Stimulated activated naive CD8-positive, alpha-beta T cell treated with anti-CD3 and anti-CD28 coated beads, Interleukin-15, Interleukin-2, amounts not matched to agents 100 U/mL and 50 U/mL, for 24 hours (primary cell): ENCODE data around the gene SHISAL2B.
A peak's percentile ranks its signal among the peaks of the same experiment; 100 is the strongest.
"Not testable (repeated sequence)": the region's sequence is repeated elsewhere in the genome, so short reads cannot be mapped to it uniquely, and the experiment has no call there.

Experiments
- ATAC-seq: fragments of 150-1000 bp; cut with Tn5 transposase; one replicate; pipeline ENCODE4 v1.10.0; 2021
- DNase-seq: peaks from one replicate; pipeline ENCODE4 v3.0.0; 2021

The SHISAL2B gene

GRCh38 chr5:64690417-64691151 is at the start of gene SHISAL2B:
Gene SHISAL2B (plus strand): TSS chr5:64690503. CDS start chr5:64690624, 121 bp downstream.
- DNase-seq (peak; percentile 5), ATAC-seq (peak; percentile 43)

GRCh38 chr5:64644831-64645230 is 45.5 kb upstream of the SHISAL2B start:
- DNase-seq (no peak), ATAC-seq (no peak)

- DNase-seq: no peak
- ATAC-seq: no peak
These were observed 44.1 kb upstream of the SHISAL2B start for GRCh38 chr5:64646169-64646568.

- DNase-seq (no peak), ATAC-seq (no peak)
These were observed 40.8 kb upstream of the SHISAL2B start for GRCh38 chr5:64649512-64649911.

- no peak for ATAC-seq
- no peak for DNase-seq
These were observed 36.3 kb upstream of the SHISAL2B start for GRCh38 chr5:64653766-64654560.

GRCh38 chr5:64654561-64654938 is 35.8 kb upstream of the SHISAL2B start:
- no peak for DNase-seq
- ATAC-seq: no peak

GRCh38 chr5:64655596-64655995 is 34.7 kb upstream of the SHISAL2B start:
- no peak for ATAC-seq
- no peak for DNase-seq

- DNase-seq (no peak), ATAC-seq (no peak)
These were observed 31.0 kb upstream of the SHISAL2B start for GRCh38 chr5:64659289-64659688.

- ATAC-seq, DNase-seq: not testable (repeated sequence)
These were observed 27.1 kb upstream of the SHISAL2B start for GRCh38 chr5:64663181-64663580.

- ATAC-seq: no peak
- no peak for DNase-seq
These were observed 25.1 kb upstream of the SHISAL2B start for GRCh38 chr5:64665243-64665642.

- DNase-seq (no peak), ATAC-seq (no peak)
These were observed 24.2 kb upstream of the SHISAL2B start for GRCh38 chr5:64666078-64666477.

GRCh38 chr5:64667068-64667467 is 23.2 kb upstream of the SHISAL2B start:
- ATAC-seq (no peak), DNase-seq (no peak)

GRCh38 chr5:64670277-64670676 is 20.0 kb upstream of the SHISAL2B start:
- DNase-seq (no peak), ATAC-seq (no peak)

GRCh38 chr5:64671678-64672077 is 18.6 kb upstream of the SHISAL2B start:
- DNase-seq: no peak
- ATAC-seq: no peak

GRCh38 chr5:64678374-64678773 is 11.9 kb upstream of the SHISAL2B start:
- DNase-seq (no peak), ATAC-seq (no peak)

- DNase-seq: no peak
- ATAC-seq: no peak
These were observed 10.0 kb upstream of the SHISAL2B start for GRCh38 chr5:64680289-64680688.

GRCh38 chr5:64682608-64683007 is 7.7 kb upstream of the SHISAL2B start:
- no peak for DNase-seq
- no peak for ATAC-seq

GRCh38 chr5:64685866-64686265 is 4.4 kb upstream of the SHISAL2B start:
- DNase-seq (no peak), ATAC-seq (no peak)

- DNase-seq: no peak
These were observed 1.9 kb upstream of the SHISAL2B start for GRCh38 chr5:64688391-64688790.

GRCh38 chr5:64688965-64689364 is 1.3 kb upstream of the SHISAL2B start:
- DNase-seq: no peak
- ATAC-seq: no peak

More at GRCh38 chr5:64688391-64688790, 1.9 kb upstream of the SHISAL2B start:
- no peak for ATAC-seq

- ATAC-seq (no peak), DNase-seq (no peak)
These were observed 243 bp upstream of the SHISAL2B start for GRCh38 chr5:64690104-64690416.

- ATAC-seq (no peak), DNase-seq (no peak)
These were observed 988 bp downstream of the SHISAL2B start for GRCh38 chr5:64691291-64691690.

- DNase-seq (no peak), ATAC-seq (no peak)
These were observed 3.3 kb downstream of the SHISAL2B start for GRCh38 chr5:64693636-64694035.

GRCh38 chr5:64696414-64696813 is 6.1 kb downstream of the SHISAL2B start:
- not testable (repeated sequence) for ATAC-seq, DNase-seq
